Osteoblast (primary cell): Measurements from ENCODE around the gene GJA10. TPM values are rescaled to one million over a fixed set of nuclear protein-coding genes. Genes with fewer than 3 reads are reported as not detected.
A peak's percentile ranks its signal among the peaks of the same experiment; 100 is the strongest.

Source experiments
- DNase-seq: peaks from one replicate; pipeline ENCODE4 v3.0.0; 2011; ENCODE audit warnings: low spot score, mixed read lengths; ENCODE audit not compliant: insufficient read length; ENCODE audit errors: missing footprints
- H2AFZ ChIP-seq: 2 replicates; pipeline ENCODE4 v1.6.0; 2011; ENCODE audit warnings: mild to moderate bottlenecking, low read length
- H3K27ac ChIP-seq: 2 replicates; pipeline ENCODE4 v1.5.1; 2011; ENCODE audit warnings: mild to moderate bottlenecking, low read depth, low read length, moderate library complexity
- H3K27me3 ChIP-seq: 2 replicates; pipeline ENCODE4 v1.6.0; 2012; ENCODE audit warnings: mild to moderate bottlenecking, control low read depth, inconsistent platforms, low read length, moderate library complexity; ENCODE audit not compliant: insufficient read depth
- H3K36me3 ChIP-seq: 2 replicates; pipeline ENCODE4 v1.5.1; 2011; ENCODE audit warnings: mild to moderate bottlenecking, low read length, control low read depth, moderate library complexity; ENCODE audit not compliant: insufficient read depth
- H3K4me1 ChIP-seq: 2 replicates; pipeline ENCODE4 v1.5.1; 2011; ENCODE audit warnings: mild to moderate bottlenecking, low read length, control low read depth, moderate library complexity; ENCODE audit not compliant: insufficient read depth
- H3K4me2 ChIP-seq: 2 replicates; pipeline ENCODE4 v1.6.0; 2011; ENCODE audit warnings: mild to moderate bottlenecking, low read length; ENCODE audit not compliant: insufficient read depth
- H3K4me3 ChIP-seq: fragments of 200-600 bp; sonication (generic); 3 replicates; pipeline ENCODE4 v1.5.1; 2012; ENCODE audit warnings: mild to moderate bottlenecking, low read length, inconsistent platforms; ENCODE audit not compliant: insufficient read depth
- H3K79me2 ChIP-seq: 2 replicates; pipeline ENCODE4 v1.6.0; 2012; ENCODE audit warnings: mild to moderate bottlenecking, low read length, control low read depth, inconsistent platforms; ENCODE audit not compliant: insufficient read depth
- H3K9me3 ChIP-seq: 2 replicates; pipeline ENCODE4 v1.5.1; 2011; ENCODE audit warnings: low read depth, low read length, control low read depth
- H4K20me1 ChIP-seq: 2 replicates; pipeline ENCODE4 v1.6.0; 2012; ENCODE audit warnings: mild to moderate bottlenecking, low read length, control low read depth; ENCODE audit not compliant: insufficient read depth
- total RNA-seq: library from RNA; depleted of rRNA; stranded (reverse); fragments of >200 nt; gene quantifications from 2 replicates; pipeline ENCODE4 v1.2.3, GENCODE V29; 2012
- TF ChIP-seq, protein P1 (sequence below): IDR thresholded peaks from 2 replicates; pipeline ENCODE4 v1.5.1; 2011; ENCODE audit warnings: mild to moderate bottlenecking, low read depth, low read length, moderate library complexity; ENCODE audit errors: extremely low read depth

The GJA10 gene
- total RNA-seq, 1 donor = not detected

DNA sequence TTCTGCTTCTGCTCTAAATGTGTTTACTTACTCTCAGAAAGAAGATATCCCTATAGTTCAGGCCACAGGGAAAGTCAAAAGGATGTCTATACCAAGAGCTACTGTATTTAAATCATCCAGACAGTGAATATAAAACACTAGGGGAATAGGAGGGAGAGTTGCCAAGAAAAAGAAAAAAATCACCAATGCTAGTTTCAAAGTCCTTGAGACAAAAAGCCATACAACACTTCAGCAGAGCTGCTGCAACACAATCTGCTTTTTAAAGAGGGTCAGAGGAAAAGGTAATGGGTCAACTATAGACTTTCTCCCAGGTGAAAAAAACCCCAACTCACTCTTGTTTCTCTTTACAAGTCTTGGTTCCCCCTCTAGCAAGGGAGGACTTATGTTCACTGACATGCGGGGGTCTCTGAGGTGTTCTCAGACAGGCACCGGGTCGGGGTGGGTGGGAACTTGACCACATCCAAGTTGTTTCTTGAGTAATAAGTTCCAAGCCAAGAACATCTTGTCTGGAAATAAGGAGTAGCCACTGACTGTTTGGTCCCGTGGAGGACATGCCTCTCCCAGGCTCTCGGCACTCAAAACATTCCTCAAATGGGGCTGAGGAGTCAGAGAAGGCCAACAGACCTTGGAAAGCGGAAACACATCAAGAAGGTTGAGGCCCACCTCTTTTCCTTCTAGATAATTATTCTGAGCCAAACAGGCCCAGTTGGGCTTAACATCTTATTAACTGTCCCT lies 47.7 kb downstream of the GJA10 start:
- no peaks in the 10 kb centered on the region for H3K4me1 ChIP-seq
- no peak for DNase-seq
- peak overlapping the region; percentile 69 for H2AFZ ChIP-seq
- peaks cover 4% of the 10 kb centered on the region for H3K27me3 ChIP-seq
- H3K36me3 ChIP-seq = no peaks in the 10 kb centered on the region
- no peaks in the 10 kb centered on the region for H3K9me3 ChIP-seq
- no peak overlapping the region for H3K27ac ChIP-seq
- H3K4me2 ChIP-seq = no peak overlapping the region
- H4K20me1 ChIP-seq = no peaks in the 10 kb centered on the region
- H3K79me2 ChIP-seq = no peaks in the 10 kb centered on the region
- H3K4me3 ChIP-seq = no peak overlapping the region
- TF ChIP-seq, protein P1, sequence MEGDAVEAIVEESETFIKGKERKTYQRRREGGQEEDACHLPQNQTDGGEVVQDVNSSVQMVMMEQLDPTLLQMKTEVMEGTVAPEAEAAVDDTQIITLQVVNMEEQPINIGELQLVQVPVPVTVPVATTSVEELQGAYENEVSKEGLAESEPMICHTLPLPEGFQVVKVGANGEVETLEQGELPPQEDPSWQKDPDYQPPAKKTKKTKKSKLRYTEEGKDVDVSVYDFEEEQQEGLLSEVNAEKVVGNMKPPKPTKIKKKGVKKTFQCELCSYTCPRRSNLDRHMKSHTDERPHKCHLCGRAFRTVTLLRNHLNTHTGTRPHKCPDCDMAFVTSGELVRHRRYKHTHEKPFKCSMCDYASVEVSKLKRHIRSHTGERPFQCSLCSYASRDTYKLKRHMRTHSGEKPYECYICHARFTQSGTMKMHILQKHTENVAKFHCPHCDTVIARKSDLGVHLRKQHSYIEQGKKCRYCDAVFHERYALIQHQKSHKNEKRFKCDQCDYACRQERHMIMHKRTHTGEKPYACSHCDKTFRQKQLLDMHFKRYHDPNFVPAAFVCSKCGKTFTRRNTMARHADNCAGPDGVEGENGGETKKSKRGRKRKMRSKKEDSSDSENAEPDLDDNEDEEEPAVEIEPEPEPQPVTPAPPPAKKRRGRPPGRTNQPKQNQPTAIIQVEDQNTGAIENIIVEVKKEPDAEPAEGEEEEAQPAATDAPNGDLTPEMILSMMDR = no peak

DNA sequence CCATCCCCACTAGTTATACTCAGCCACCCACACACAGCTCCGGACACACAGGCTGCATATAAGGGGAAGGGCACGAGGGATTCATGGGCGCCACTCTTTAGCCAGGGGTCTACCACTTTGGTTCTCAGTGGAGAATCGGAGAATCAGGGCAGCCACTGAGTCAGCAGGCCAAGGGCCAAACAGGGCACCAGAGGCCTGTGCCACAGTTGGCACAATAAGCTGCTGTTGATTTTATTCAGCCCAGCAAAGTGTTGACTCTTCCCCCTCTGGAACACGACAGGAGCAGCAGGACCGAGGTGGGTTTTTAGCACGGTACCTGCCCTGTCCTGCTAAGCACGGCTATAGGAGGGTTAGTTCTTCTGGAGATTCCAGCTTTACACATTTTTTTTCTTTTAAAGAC lies 48.3 kb downstream of the GJA10 start:
- no peak for DNase-seq
- H3K27me3 ChIP-seq = peaks cover 4% of the 10 kb centered on the region
- H3K4me2 ChIP-seq = no peak overlapping the region
- H4K20me1 ChIP-seq = no peaks in the 10 kb centered on the region
- no peaks in the 10 kb centered on the region for H3K36me3 ChIP-seq
- no peaks in the 10 kb centered on the region for H3K9me3 ChIP-seq
- no peaks in the 10 kb centered on the region for H3K4me1 ChIP-seq
- no peaks in the 10 kb centered on the region for H3K79me2 ChIP-seq
- H2AFZ ChIP-seq = no peak overlapping the region
- TF ChIP-seq, protein P1 = no peak
- no peak overlapping the region for H3K4me3 ChIP-seq
- no peak overlapping the region for H3K27ac ChIP-seq

DNA sequence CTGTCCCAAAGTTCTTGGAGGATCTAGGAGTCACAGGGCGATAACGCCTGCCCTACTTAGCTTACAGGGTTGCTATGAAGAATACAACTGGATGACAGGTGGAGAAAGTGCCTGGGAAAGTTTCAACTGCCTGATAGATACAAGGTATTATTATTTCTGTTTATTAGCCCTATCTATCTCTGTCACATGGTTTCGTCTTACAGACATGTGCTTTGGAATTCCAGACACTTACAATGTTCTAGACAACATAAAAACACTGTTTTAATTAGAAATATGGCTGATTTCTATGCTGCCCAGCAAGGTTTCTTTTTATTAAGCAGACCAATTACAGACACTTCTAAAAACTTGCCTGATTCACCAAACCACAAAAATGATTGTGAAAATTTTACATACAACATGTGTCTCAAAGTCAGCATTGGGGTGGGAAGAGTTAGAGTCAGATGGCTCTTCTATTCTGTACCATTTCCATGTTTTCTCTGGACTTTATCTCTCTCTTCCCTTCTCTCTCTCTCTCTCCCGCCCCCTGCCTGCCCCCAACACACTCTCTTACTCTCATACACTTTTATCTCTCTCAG lies 50.0 kb downstream of the GJA10 start:
- TF ChIP-seq, protein P1 = no peak
- Histone ChIP-seq H2AFZ (no peak overlapping the region), H3K27ac (no peak overlapping the region), H3K36me3 (no peaks in the 10 kb centered on the region), H3K79me2 (no peaks in the 10 kb centered on the region), H3K27me3 (peaks cover 4% of the 10 kb centered on the region), H3K4me3 (no peak overlapping the region), H3K4me2 (no peak overlapping the region), H3K9me3 (no peaks in the 10 kb centered on the region), H3K4me1 (no peaks in the 10 kb centered on the region), H4K20me1 (no peaks in the 10 kb centered on the region)
- DNase-seq = no peak

DNA sequence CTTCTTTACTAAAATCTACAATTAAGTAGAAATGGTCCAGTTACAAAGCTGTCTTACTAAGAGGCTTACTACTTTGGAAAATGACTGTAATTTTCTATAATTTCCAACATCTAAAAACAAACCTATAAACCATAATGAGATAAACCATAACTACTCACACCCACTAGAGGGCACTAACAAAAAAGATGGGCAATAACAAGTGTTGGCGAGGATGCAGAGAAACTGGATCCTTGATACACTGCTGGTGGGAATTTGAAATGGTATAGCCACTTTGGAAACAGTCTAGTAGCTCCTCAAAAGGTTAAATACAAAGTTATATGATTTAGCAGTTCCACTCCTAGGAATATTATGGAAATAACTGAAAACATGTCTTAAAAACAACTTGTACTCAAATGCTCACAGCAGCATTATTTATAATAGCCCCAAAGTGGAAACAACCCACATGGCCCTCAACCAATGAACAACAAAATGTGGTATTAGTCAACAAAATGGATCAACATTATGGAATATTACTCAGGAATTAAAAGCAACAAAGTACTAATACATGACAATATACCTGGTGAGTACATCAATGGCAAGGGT lies 50.6 kb downstream of the GJA10 start:
- DNase-seq = no peak

More for the DNA sequence above, 50.6 kb downstream of the GJA10 start:
- H3K4me3 ChIP-seq = no peak overlapping the region
- no peak overlapping the region for H3K27ac ChIP-seq
- no peaks in the 10 kb centered on the region for H3K79me2 ChIP-seq
- no peaks in the 10 kb centered on the region for H4K20me1 ChIP-seq
- no peak overlapping the region for H3K4me2 ChIP-seq
- H2AFZ ChIP-seq = no peak overlapping the region
- H3K4me1 ChIP-seq = no peaks in the 10 kb centered on the region
- peaks cover 4% of the 10 kb centered on the region for H3K27me3 ChIP-seq
- H3K9me3 ChIP-seq = no peaks in the 10 kb centered on the region
- H3K36me3 ChIP-seq = no peaks in the 10 kb centered on the region
- TF ChIP-seq, protein P1 = peak; percentile 50
